ENCODE measurements around the gene PRR33. TPM values are rescaled to one million over a fixed set of nuclear protein-coding genes. Genes with fewer than 3 reads are reported as not detected.

PRR33 gene
- not detected in 2 replicates for total RNA-seq

DNA sequence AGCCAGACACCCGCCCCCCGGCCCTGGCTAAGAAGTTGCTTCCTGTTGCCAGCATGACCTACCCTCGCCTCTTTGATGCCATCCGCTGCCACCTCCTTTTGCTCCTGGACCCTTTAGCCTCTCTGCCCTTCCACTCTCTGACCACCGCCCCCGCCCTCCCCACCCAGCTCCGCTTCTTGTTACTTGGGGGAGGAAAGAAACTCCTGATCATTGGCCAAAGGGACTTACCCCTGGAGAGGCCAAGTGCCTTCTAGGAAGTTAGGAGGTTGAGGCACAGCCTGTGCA, at the start of gene PRR33:
TSS of gene PRR33 (minus strand) at position 65 of the 285 bp plus-strand sequence. CDS start 1,311 bp downstream, outside the sequence.

DNA sequence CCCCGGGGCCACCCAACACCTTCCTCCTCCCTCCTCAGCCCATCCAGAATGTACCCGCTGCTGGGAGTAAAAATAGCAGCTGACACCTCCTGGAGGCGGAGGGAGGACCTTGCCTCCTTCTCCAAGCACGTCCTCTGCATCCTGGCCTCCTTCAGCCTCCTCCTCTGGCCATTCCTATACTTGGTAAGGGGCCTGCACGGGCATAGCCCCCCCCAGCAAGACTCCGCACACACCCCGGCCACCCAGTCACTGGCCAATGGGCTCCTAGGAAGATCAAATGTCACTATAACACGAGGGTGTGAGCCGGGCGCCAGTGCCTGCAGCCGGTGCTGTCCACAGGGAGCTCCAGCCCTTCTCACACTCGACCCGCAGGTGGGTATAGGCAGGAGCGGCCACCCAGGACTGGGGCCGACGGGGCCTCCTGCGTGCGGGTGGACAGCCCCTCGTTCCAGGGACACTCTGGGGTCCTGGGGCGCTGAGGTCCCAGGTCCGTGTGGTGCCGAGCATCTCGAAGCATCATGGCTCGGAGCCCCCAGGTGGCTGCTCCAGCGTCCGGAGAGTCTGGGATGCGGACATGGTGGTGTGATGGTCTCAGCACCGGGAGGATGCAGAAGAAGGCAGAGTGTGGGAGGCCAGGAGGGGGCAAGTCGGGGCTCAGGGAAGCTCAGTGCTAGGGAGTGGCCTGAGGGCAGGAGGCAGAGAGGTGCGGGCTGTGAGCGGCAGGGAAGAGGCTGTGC, 27.9 kb upstream of the PRR33 start, which contains the start of gene TNNT3:
TSS of gene TNNT3 (plus strand) at position 313 of the 737 bp plus-strand sequence. CDS start 3,172 bp downstream, outside the sequence.

DNA sequence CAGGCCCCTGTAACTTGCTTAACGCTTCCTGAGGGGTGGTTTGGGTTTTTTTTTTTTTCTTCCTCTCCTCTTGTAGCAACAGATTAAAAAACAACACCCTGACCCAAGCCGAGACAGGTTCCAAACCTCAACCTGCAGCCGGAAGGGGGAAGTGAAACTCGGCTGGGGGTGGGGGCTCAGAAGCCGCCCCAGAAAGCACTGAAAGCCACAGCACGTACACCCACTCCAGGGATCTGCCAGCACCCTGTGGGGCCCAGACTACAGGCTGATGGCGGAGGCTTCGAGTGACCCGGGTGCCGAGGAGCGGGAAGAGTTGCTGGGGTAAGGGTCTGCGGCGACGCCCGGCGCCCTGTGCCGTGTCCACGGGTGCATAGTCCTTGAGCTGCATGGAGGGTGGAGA, 38.8 kb downstream of the PRR33 start, which contains the start of gene LSP1:
TSS of gene LSP1 (plus strand) at position 208 of the 400 bp plus-strand sequence. CDS start at position 269, 61 bp downstream.

DNA sequence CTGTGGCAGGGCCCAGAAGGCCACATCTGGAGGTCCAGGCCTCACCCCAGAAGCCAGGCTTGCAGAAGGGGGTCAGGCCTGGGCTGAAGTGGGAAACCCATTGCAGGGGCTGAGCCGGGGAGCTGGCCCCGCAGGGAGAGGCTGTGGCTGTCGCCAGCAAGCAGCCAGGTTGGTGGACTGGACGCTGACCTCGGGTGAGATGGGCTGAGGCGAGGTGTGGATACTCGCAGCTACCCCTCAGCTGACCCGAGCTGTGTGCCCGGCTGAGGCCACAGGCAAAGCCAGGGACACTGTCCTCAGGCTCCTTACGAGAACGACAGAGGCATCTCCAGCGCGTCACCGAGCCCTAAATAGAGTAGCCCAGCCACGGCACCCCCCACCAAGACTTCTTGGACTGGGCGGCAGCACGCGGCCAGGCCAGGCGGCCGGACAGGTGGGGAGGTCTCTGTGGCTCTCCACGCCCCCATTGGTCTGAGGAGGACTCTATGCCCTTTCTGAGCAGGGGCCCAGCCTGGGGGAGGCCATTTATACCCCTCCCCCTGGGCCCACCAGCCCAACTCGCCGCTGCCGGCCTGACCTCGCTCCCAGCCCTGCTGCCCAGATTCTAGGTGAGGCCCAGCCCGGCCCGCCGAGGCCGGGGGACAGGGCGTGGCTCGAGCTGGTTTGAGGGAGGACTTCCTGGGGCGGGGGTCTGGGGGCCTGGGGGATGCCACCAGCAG, 53.1 kb downstream of the PRR33 start, which contains the start of gene TNNI2:
TSS of gene TNNI2 (plus strand) at position 556 of the 719 bp plus-strand sequence. CDS start 716 bp downstream, outside the sequence.

Other genes starting within 250 kb of the PRR33 start
- gene KRTAP5-6, start 194.7 kb downstream of the PRR33 start, total RNA-seq, result not detected in 2 replicates
- 1.0 and 1.5 TPM in 2 replicates for gene IFITM10, start 141.3 kb downstream of the PRR33 start, total RNA-seq
- 263 and 424 TPM in 2 replicates for gene CTSD, start 128.0 kb downstream of the PRR33 start, total RNA-seq
- not detected in 2 replicates for gene SYT8, start 56.9 kb downstream of the PRR33 start, total RNA-seq
- gene TNNI2, start 52.9 kb downstream of the PRR33 start, total RNA-seq, result not detected in 2 replicates
- 2.0 and 2.7 TPM in 2 replicates for gene LSP1, start 38.8 kb downstream of the PRR33 start, total RNA-seq
- gene TNNT3, start 27.8 kb upstream of the PRR33 start, total RNA-seq, result not detected in 2 replicates
- gene MRPL23, start 55.4 kb upstream of the PRR33 start, total RNA-seq, result 40.4 and 48.7 TPM in 2 replicates
- gene H19, start 105.9 kb upstream of the PRR33 start, total RNA-seq, result 4.6 and 70.7 TPM in 2 replicates
- gene IGF2, start 247.5 kb upstream of the PRR33 start, total RNA-seq, result under 0.01 and 1.5 TPM in 2 replicates

All from smooth muscle cell of the umbilical artery (primary cell).